SK-N-MC (cell line): ENCODE measurements around the gene SPARCL1.

ENCODE experiments used
- EZH2 ChIP-seq: fragments of 200-600 bp; sonication (generic); IDR thresholded peaks from one replicate; pipeline ENCODE4 v1.6.1; 2017; ENCODE audit warnings: antibody characterized with exemption
- FOXP2 ChIP-seq: optimal IDR thresholded peaks from 2 replicates; pipeline ENCODE3; 2011; ENCODE audit warnings: mild to moderate bottlenecking, moderate library complexity; ENCODE audit not compliant: insufficient read depth; ENCODE audit errors: extremely low read length, control extremely low read depth
- POLR2AphosphoS5 ChIP-seq: IDR thresholded peaks from 2 replicates; pipeline ENCODE4 v1.6.1; 2012; ENCODE audit warnings: mild to moderate bottlenecking, low read depth, low read length, borderline replicate concordance

- TF ChIP-seq POLR2AphosphoS5 (no peak), EZH2 (no peak), FOXP2 (no peak)
Observed at GRCh38 chr4:87567191-87567590, 38.0 kb upstream of the SPARCL1 start.
